PC-3 (cell line): ENCODE measurements around the gene BCAR1. TPM values are rescaled to one million over a fixed set of nuclear protein-coding genes. Genes with fewer than 3 reads are reported as not detected.

Source experiments
- ATAC-seq: fragments of 200-7000 bp; cut with Tn5 transposase; 2 replicates; pipeline ENCODE4 v1.9.1; 2020; ENCODE audit warnings: mild to moderate bottlenecking, moderate library complexity
- BruUV-seq: library from RNA; stranded (reverse); fragments of 400-500 nt; replicated peaks from 2 replicates; lab custom pipeline; 2021; lab: Mats Ljungman, UMichigan
- CTCF ChIA-PET: fragments of 300-600 bp; sonication (Branson Sonifier 250); formaldehyde crosslinking; loops from one replicate; lab custom pipeline; 2022; ENCODE audit warnings: antibody characterized with exemption; lab: Charles Lee
- POLR2A ChIA-PET: fragments of 300-600 bp; sonication (Branson Sonifier 250); formaldehyde crosslinking; loops from one replicate; lab custom pipeline; 2022; ENCODE audit warnings: antibody characterized with exemption; ENCODE audit not compliant: unreplicated experiment; lab: Charles Lee
- DNase-seq: peaks from one replicate; pipeline ENCODE4 v3.0.0-alpha.2; 2015
- H2AFZ ChIP-seq: fragments of 300-600 bp; sonication (generic); 2 replicates; pipeline ENCODE4 v1.6.0; 2016; ENCODE audit warnings: antibody characterized with exemption, low read length
- H3F3A ChIP-seq: fragments of 300-600 bp; sonication (generic); one replicate; pipeline ENCODE4 v1.6.0; 2017; ENCODE audit warnings: antibody characterized with exemption, low read length, control low read depth, mild to moderate bottlenecking; ENCODE audit not compliant: unreplicated experiment
- H3K27ac ChIP-seq: fragments of 300-600 bp; sonication (generic); 2 replicates; pipeline ENCODE4 v1.5.1; 2016; ENCODE audit warnings: mild to moderate bottlenecking, low read length
- H3K27me3 ChIP-seq: fragments of 300-600 bp; sonication (generic); 2 replicates; pipeline ENCODE4 v1.6.1; 2016; ENCODE audit warnings: low read length, mixed read lengths
- H3K36me3 ChIP-seq: fragments of 300-600 bp; sonication (generic); 2 replicates; pipeline ENCODE4 v1.6.1; 2016; ENCODE audit warnings: low read depth, mixed run types, low read length, mixed read lengths
- H3K4me1 ChIP-seq: fragments of 300-600 bp; sonication (generic); 2 replicates; pipeline ENCODE4 v1.5.1; 2016; ENCODE audit warnings: low read length; ENCODE audit not compliant: insufficient read depth
- H3K4me2 ChIP-seq: fragments of 300-600 bp; sonication (generic); 2 replicates; pipeline ENCODE4 v1.6.0; 2016; ENCODE audit warnings: low read length
- H3K4me3 ChIP-seq: fragments of 300-600 bp; sonication (generic); 2 replicates; pipeline ENCODE4 v1.5.1; 2016; ENCODE audit warnings: mild to moderate bottlenecking, low read length, mixed read lengths
- H3K79me2 ChIP-seq: fragments of 300-600 bp; sonication (generic); 2 replicates; pipeline ENCODE4 v1.6.1; 2017; ENCODE audit warnings: low read length, mixed read lengths
- H3K9ac ChIP-seq: fragments of 300-600 bp; sonication (generic); 2 replicates; pipeline ENCODE4 v1.6.0; 2016; ENCODE audit warnings: mild to moderate bottlenecking, low read length
- H3K9me2 ChIP-seq: fragments of 300-600 bp; sonication (generic); replicated peaks from 2 replicates; pipeline ENCODE4 v1.6.1; 2016; ENCODE audit warnings: mixed run types, low read length, mixed read lengths
- H3K9me3 ChIP-seq: fragments of 300-600 bp; sonication (generic); 2 replicates; pipeline ENCODE4 v1.6.1; 2016; ENCODE audit warnings: low read length, mixed read lengths
- H4K20me1 ChIP-seq: fragments of 300-600 bp; sonication (generic); 2 replicates; pipeline ENCODE4 v1.6.1; 2016; ENCODE audit warnings: low read length, mixed read lengths
- EZH2 ChIP-seq: fragments of 300-600 bp; sonication (generic); IDR thresholded peaks from one replicate; pipeline ENCODE4 v1.6.1; 2017; ENCODE audit warnings: antibody characterized with exemption, mild to moderate bottlenecking, low read length; ENCODE audit not compliant: unreplicated experiment
- EZH2phosphoT487 ChIP-seq: fragments of 300-600 bp; sonication (generic); IDR thresholded peaks from 2 replicates; pipeline ENCODE4 v1.6.1; 2018; ENCODE audit warnings: mild to moderate bottlenecking, antibody characterized with exemption, low read length, borderline replicate concordance
- intact Hi-C: fragments of 100-400 bp; cut with micrococcal nuclease; formaldehyde crosslinking; loops from 2 replicates; pipeline ENCODE4 v1.9.0; 2023
- total RNA-seq: library from RNA; depleted of rRNA; stranded (reverse); fragments of >200 nt; gene quantifications from 2 replicates; pipeline ENCODE4 v1.2.3, GENCODE V29; 2014
- TF ChIP-seq, protein P1 (sequence below): fragments of 300-600 bp; sonication (generic); conservative IDR thresholded peaks from 2 replicates; pipeline ENCODE4 v1.5.1; 2017; ENCODE audit warnings: antibody characterized with exemption, low read depth, mild to moderate bottlenecking, low read length

Gene BCAR1
- total RNA-seq, 1 experiment from 2014 or later: 49.3 TPM

DNA sequence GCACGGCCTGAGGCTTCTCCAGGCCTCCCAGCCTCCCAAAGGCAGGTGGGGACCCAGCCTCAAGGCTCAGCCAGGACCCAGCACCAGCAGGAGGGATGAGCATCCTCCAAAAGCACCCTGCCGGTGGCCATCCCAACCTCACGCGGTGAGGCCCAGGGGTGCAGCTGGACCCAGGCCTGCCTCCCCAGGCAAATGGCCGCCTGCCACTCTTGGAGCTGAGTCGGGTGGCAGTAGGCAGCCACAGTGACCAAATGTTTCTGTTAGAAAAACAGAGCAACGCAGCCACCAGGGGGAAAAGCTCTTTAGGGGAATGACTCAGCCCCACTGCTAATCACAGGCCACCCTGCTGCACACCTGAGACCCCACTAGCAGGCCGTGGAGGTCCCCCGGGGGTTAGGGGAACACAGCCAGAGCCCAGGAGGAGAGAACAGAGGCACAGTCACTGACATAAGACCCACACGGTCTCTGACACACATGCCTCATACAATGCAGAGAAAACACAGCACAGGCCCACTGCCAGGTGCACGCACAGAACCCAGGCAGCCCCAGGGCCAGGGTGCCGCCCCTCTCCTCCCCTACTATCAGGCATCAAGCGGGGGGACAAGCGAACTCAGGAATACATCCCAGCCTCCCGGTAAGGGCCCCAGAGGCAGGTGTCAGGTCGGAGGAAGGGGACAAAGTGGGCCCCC is 12.4 kb downstream of the BCAR1 start:
- peaks cover 14% of the 10 kb centered on the region for H3K4me1 ChIP-seq
- ChIA-PET POLR2A (no interaction called here), CTCF (no interaction called here)
- ATAC-seq (no peak), DNase-seq (no peak)
- H3K27ac ChIP-seq: no peak overlapping the region
- H3K36me3 ChIP-seq: peaks cover 7% of the 10 kb centered on the region; the same call in 1 of the 2 replicates
- H3K9ac ChIP-seq: no peak overlapping the region
- H3K79me2 ChIP-seq: peaks cover 66% of the 10 kb centered on the region
- no TSS peak for BruUV-seq
- no peak overlapping the region for H3K4me2 ChIP-seq
- no peaks in the 10 kb centered on the region for H3K9me3 ChIP-seq
- H2AFZ ChIP-seq: no peak overlapping the region
- H3K27me3 ChIP-seq: no peaks in the 10 kb centered on the region
- intact Hi-C loops: no loop called here
- H3K4me3 ChIP-seq: no peak overlapping the region
- no peaks in the 10 kb centered on the region for H3F3A ChIP-seq
- no peaks in the 10 kb centered on the region for H4K20me1 ChIP-seq
- no peak for TF ChIP-seq EZH2
- TF ChIP-seq, protein P1, sequence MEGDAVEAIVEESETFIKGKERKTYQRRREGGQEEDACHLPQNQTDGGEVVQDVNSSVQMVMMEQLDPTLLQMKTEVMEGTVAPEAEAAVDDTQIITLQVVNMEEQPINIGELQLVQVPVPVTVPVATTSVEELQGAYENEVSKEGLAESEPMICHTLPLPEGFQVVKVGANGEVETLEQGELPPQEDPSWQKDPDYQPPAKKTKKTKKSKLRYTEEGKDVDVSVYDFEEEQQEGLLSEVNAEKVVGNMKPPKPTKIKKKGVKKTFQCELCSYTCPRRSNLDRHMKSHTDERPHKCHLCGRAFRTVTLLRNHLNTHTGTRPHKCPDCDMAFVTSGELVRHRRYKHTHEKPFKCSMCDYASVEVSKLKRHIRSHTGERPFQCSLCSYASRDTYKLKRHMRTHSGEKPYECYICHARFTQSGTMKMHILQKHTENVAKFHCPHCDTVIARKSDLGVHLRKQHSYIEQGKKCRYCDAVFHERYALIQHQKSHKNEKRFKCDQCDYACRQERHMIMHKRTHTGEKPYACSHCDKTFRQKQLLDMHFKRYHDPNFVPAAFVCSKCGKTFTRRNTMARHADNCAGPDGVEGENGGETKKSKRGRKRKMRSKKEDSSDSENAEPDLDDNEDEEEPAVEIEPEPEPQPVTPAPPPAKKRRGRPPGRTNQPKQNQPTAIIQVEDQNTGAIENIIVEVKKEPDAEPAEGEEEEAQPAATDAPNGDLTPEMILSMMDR: 0 out of 2 replicates have a peak, but pooled peaks have one; percentile 17
- H3K9me2 ChIP-seq: no peaks in the 10 kb centered on the region

DNA sequence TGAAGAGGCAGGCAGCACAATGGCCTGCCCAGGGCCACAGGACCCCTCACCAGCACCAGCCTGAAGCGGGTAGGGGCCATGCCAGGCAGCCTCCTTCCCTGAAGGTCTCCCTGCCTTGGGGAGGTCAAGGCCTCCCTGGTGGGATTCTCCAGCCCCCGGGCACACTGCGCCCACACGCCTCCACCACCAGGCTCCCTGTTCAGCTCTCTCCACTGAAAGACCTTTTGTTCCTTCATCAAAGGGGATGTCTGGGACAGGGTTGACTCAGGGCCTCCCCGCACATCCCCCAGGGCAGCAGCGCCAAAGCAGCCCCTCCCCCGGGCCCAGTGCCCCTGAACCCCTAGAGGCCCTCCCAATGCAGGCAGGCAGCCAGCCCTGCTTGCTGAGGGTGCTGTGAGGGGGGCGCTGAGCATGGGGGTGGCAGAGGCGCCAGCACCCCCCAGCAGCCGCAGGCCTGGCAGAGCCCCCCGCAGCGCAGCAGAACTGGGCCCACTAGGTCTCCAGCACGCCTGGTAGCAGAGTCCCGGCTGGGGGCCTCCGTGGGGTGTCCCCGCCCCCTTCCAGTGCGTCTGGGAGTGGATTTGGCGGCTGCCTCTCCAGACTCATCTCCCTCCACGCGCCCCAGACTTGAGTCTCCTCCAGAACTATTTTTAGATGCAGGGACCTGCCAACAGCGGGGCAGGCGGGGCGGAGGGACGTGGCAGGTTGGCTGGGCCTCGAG is 13.1 kb downstream of the BCAR1 start:
- ChIA-PET POLR2A (no interaction called here), CTCF (no interaction called here)
- no peak for ATAC-seq
- intact Hi-C loops: no loop called here
- peaks cover 59% of the 10 kb centered on the region for H3K79me2 ChIP-seq
- DNase-seq: no peak
- H3K4me3 ChIP-seq: no peak overlapping the region
- no peaks in the 10 kb centered on the region for H3F3A ChIP-seq
- BruUV-seq: no TSS peak
- peaks cover 9% of the 10 kb centered on the region; the same call in 1 of the 2 replicates for H3K4me1 ChIP-seq
- no peak overlapping the region for H2AFZ ChIP-seq
- no peak overlapping the region for H3K27ac ChIP-seq
- no peak overlapping the region for H3K9ac ChIP-seq
- H3K36me3 ChIP-seq: peaks cover 12% of the 10 kb centered on the region; the same call in 1 of the 2 replicates
- no peak overlapping the region for H3K4me2 ChIP-seq
- H3K9me3 ChIP-seq: no peaks in the 10 kb centered on the region
- no peaks in the 10 kb centered on the region for H3K27me3 ChIP-seq
- no peaks in the 10 kb centered on the region for H3K9me2 ChIP-seq
- no peak for TF ChIP-seq EZH2
- TF ChIP-seq, protein P1: no peak
- TF ChIP-seq EZH2phosphoT487: no peak
- H4K20me1 ChIP-seq: no peaks in the 10 kb centered on the region
